Measurements from ENCODE around the gene TOX3. TPM values are rescaled to one million over a fixed set of nuclear protein-coding genes. Genes with fewer than 3 reads are reported as not detected.

The TOX3 gene
- total RNA-seq, 4 donors from 2014 or later, result 0.51 to 3.8 (median 1.9) TPM

- intact Hi-C loops (cut with DNase I; ENCODE audit: low total_unique reads), result no loop called here
- 82 to 83% methylated on average over 2 of the region's 2 CpGs for WGBS, 2 donors
- DNase-seq (ENCODE audit: low spot score in 2 of 2), result no peak
- no peak for TF ChIP-seq CTCF (IDR thresholded peaks at IDR 0.05)
- TF ChIP-seq POLR2A (IDR thresholded peaks at IDR 0.05), result no peak
- H3K4me3 ChIP-seq (ENCODE audit: low read depth, poor library complexity, severe bottlenecking), result no peak overlapping the region
Observed at GRCh38 chr16:52436339-52437276, 110.3 kb downstream of the TOX3 start.

- DNase-seq (ENCODE audit: low spot score in 2 of 2), result no peak
- TF ChIP-seq POLR2A (IDR thresholded peaks at IDR 0.05) (no peak), CTCF (IDR thresholded peaks at IDR 0.05) (no peak)
- intact Hi-C loops (cut with DNase I; ENCODE audit: low total_unique reads), result no loop called here
- WGBS, 2 donors, result 91 to 100% methylated on average over 1 of the region's 1 CpG
- no peak overlapping the region for H3K4me3 ChIP-seq (ENCODE audit: low read depth, poor library complexity, severe bottlenecking)
Observed at GRCh38 chr16:52434224-52434623, 112.7 kb downstream of the TOX3 start.

- no peak overlapping the region for H3K4me3 ChIP-seq (ENCODE audit: low read depth, poor library complexity, severe bottlenecking)
- WGBS, 2 donors, result 63 to 70% methylated on average over 2 of the region's 2 CpGs
- TF ChIP-seq POLR2A (IDR thresholded peaks at IDR 0.05), result no peak
- no peak for TF ChIP-seq CTCF (IDR thresholded peaks at IDR 0.05)
- intact Hi-C loops (cut with DNase I; ENCODE audit: low total_unique reads), result no loop called here
- no peak for DNase-seq (ENCODE audit: low spot score in 2 of 2)
Observed at GRCh38 chr16:52433643-52434042, 113.3 kb downstream of the TOX3 start.

GRCh38 chr16:52424591-52424990 lies 122.4 kb downstream of the TOX3 start:
- 94 to 96% methylated on average over 2 of the region's 2 CpGs for WGBS, 2 donors
- H3K4me3 ChIP-seq (ENCODE audit: low read depth, poor library complexity, severe bottlenecking), result no peak overlapping the region
- TF ChIP-seq CTCF (IDR thresholded peaks at IDR 0.05) (no peak), POLR2A (IDR thresholded peaks at IDR 0.05) (no peak)
- intact Hi-C loops (cut with DNase I; ENCODE audit: low total_unique reads), result no loop called here
- no peak for DNase-seq (ENCODE audit: low spot score in 2 of 2)

- intact Hi-C loops (cut with DNase I; ENCODE audit: low total_unique reads), result no loop called here
- no peak for DNase-seq (ENCODE audit: low spot score in 2 of 2)
- no peak for TF ChIP-seq CTCF (IDR thresholded peaks at IDR 0.05)
- TF ChIP-seq POLR2A (IDR thresholded peaks at IDR 0.05), result no peak
- no peak overlapping the region for H3K4me3 ChIP-seq (ENCODE audit: low read depth, poor library complexity, severe bottlenecking)
- 36 to 39% methylated on average over 1 of the region's 1 CpG for WGBS, 2 donors
Observed at GRCh38 chr16:52422307-52422706, 124.6 kb downstream of the TOX3 start.

Data from lower leg skin (tissue), 4 donors.